Measurements from ENCODE around the gene B4GALNT4.

DNA sequence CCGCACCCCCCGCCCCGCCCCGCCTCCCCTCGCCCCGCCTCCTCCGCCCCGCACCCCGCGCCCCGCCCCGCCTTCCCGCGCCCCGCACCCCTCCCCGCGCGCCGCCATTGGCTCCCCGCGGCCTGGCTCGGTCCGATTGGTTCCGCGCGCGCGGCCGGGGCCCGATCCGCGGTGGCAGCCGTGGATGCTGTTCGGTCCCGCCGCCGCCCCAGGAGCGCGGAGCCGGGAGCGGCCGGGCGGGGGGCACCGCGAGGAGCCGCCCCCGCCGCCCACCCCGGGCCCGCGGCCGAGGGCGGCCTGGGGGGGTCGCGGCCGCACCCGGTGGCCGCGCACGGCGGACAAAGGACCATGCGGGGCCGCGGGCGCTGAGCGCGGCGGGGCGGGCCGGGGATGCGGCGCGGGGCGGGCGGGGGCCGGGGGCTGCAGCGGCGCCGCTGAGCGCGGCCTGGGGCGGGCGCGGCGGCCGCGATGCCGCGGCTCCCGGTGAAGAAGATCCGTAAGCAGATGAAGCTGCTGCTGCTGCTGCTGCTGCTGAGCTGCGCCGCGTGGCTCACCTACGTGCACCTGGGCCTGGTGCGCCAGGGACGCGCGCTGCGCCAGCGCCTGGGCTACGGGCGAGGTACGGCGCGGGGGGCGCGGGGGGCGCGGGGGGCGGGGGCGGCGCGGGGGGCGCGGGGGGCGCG is at the start of gene B4GALNT4:
- TF ChIP-seq EZH2 (IDR thresholded peaks at IDR 0.05; ENCODE audit: insufficient read depth, poor library complexity, severe bottlenecking) (no peak), EZH2phosphoT487 (IDR thresholded peaks at IDR 0.05; ENCODE audit: insufficient read depth, low read depth) (no peak)
